Right renal cortex interstitium (tissue), 3 donors: ENCODE data around the gene CDH4. TPM values are rescaled to one million over a fixed set of nuclear protein-coding genes. Genes with fewer than 3 reads are reported as not detected.

ENCODE experiments used
- DNase-seq, 3 donors: peaks; one replicate each; pipeline ENCODE4 v3.0.0-alpha.2; 2013; ENCODE audit warnings: low read depth in 3 of 3, low spot score in 2 of 3
- polyA plus RNA-seq, 3 donors: library from polyadenylated mRNA; unstranded; fragments of 120-200 nt; gene quantifications; one replicate each; pipeline ENCODE4 v1.2.1, GENCODE V29; 2013; ENCODE audit not compliant: insufficient read length in 3 of 3

Gene CDH4
- polyA plus RNA-seq, 3 donors: 5.8 to 6.8 (median 5.9) TPM

DNA sequence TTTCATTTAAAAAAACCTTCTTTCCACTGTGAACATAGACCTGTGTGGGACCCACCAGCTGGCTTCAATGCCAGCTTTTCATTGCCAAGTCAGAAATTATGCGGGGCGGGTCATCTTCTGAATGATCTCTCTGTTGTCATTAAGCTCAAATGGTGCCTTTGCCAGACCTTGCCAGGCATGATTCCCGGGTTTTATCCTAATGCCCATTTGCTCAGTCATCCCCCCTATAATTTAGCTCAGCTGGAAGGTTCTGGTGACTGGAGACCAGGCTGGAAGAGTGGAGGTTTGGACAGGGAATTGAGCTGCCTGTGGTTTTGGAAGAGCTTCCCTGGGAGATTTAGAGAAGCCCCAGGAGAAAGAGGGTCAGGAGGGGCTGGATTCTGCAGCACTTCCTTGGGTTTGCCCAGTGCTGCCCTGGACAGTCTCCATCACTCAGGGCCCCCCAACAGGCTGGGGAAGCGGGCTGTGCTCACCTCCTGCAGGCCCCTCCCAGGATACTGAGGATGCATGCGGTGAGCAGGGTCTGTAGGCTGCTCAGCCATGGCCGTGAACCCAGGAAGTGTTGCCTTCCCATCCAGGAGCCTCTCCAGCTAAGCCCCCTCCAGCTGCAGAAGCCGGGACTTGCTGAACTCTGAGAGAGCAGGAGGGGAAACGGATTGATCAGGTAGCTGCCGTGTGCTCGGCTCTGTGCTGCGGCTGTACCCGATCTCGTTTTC, 273.0 kb downstream of the CDH4 start:
- DNase-seq: no peak

DNA sequence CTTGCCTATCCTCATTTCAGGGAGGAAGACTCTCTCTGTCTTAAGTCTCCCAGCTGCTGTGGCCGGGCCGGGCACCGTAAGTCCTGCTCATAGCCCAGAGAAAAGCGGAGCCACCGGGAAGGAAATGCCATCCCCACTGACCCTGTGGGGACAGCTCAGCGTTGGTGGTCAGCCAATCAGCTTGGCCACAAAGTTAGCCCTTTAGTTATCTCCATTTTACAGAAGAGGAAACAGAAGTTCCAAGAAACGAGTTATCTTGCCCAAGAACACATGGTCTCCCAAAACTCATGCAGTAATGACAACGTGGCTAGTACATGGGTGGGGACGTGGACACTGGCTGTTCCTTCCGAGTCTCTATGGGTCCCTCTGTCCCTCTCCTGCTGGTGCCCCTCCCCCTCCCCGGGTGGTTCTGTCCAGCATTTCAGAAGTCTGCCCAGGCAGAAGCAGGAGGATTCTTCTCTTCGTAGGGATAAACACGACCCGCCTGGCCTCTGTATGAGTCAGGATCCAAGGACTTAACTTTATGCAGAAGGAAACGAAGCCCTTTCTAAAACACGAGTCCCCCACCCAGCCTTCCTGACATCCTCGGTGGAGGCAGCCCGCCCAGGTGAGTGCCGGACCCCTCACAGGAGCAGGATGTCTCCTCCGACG, 273.8 kb downstream of the CDH4 start:
- no peak for DNase-seq

DNA sequence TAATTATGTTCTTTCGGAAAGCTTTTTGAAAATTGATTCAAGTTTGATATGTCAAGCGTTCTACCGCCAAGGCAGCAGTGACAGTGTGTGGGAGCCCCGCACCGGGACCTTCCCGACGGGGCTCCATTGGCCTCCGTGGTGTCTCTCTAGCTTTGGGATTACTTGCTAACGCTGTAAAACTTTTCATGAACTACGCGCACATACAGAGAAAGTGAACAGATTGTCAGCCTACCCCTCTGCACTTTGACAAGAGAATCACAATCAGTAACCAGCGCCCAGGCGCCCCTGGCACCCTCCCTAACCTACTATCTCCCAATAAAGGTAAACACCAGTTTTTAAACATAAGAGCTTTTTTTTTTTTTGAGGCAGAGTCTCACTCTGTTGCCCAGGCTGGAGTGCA, 274.8 kb downstream of the CDH4 start:
- DNase-seq: no peak

DNA sequence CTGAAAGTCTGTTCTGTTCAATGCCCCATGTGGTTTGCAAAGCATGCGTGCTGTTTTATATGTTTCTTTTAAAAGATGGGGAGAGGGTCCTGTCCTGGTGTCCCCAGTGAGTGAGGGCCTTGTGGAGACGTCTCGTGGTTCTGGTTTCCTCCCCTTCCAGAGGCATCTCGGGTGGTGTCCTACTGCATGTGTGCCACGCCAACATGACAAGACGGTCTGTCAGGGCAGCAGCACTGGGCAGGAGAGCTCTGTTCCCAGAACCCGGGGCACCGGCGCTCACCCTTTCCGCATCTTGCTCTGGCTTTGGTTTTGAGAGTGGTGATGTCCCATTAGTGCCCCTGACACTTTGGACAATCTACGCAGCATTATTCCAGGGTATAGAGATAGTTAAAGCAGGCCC, 275.6 kb downstream of the CDH4 start:
- no peak for DNase-seq

DNA sequence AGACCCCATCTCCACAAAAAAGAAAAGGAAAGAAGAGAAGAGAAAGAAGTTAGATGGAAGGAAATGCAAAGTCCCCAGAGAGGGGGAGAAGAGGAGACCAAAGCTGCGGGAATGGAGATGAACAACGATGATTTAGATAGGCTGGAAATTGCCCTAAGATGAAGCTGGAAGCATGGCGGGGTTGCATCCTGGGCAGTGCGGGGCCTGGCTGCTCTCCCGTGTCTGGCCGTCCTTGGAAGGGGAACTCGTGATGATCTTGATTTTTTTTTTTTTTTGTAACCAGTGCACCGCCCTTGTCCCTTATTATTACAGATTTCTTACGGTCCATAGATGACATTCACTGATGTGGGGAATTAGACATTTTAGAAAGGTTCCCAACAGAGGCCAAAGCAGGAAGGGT, 276.5 kb downstream of the CDH4 start:
- DNase-seq: no peak

DNA sequence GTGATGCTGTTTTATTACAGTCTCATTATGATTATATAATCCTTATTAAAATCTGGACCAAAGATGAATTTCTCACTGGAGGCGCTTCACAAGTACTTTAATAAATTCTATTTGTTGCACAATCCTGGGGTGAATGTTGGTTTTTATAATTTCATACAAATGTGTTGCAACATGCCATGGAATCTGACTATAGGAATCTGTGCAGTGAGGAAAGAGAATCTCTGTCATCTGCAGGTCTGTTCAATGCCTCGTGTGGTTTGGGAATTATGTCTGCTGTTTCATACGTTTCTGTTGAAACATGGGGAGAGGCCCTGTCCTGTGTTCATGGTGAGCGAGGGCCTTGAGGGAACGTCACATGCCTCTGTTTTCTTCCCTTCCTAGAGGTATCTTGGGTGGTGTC, 277.3 kb downstream of the CDH4 start:
- DNase-seq: no peak

DNA sequence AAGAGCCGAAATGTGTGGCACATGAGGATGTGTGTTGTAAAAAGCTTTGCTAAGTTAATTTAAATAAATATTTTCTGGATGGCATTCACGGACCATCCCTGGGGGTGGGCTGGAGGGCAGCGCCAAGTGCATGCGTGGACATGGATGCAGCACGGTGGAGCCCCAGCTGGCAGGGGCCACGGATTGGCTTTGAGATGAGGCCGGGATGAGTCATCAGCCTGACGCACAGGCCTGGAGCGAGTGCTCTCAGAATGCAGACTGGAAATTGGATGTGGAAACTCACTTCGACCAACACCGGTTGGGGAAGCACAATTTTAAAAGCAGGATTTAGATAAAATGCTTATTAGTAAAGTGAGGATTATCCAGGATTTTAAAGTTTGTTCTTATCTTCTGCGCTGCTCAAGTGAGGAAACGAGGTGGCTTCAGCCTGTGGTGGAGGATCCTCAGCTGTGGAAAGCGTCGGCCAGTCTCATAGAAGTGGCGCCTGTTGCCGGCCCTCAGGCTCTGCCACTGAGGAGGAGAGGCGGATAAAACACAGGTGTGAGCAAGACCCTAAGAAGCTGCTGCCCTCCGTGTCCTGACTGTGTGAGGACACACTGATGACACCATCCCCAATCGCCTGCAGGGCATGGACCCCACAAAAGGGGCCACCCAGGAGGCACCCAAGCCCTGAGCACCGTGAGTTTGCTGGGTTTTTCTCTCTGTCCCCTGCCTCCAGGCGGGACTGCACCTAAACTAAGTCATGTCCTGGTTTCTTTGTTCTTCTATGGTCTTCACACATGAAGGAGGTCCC, 279.7 kb downstream of the CDH4 start:
- DNase-seq: no peak

DNA sequence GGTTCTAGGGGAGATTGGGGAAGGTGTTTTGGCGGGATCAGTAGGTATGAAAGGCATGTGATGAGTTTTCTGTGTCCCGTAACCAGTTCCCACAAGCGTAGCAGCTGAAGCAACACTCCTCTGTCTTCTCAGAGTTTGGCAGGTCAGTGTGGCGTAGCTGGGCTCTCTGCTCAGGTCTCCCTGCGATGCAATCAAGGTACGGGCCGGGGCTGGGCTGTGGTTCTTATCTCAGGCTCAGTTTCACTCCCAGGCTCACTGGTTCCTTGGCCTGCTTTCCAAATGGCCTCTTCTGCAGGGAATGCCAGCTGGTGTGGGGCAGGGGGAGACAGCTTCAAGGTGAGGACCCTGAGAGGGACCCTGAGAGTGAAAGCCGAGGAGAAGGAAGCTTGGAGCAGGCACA, 280.7 kb downstream of the CDH4 start:
- no peak for DNase-seq

DNA sequence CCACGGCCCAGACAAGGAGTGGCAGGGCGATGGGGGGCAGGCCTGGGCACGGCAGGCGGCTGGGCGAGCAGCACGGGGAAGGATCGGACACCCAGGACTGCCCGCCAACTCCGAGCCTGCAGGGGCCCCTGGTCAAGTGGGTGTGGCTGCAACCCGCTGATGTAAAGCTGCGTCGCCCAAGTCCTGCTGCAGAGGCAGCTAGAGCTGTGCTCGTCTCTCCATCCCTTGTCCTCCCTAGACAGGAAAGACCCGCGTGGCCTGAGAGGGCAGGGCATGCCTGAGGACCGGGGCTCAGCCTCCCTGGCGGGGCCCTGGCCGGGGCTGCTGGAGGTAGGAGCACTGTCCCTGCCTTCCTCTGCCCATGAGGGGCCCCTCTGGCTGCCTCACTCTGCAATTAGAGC, 281.2 kb downstream of the CDH4 start:
- DNase-seq: no peak

DNA sequence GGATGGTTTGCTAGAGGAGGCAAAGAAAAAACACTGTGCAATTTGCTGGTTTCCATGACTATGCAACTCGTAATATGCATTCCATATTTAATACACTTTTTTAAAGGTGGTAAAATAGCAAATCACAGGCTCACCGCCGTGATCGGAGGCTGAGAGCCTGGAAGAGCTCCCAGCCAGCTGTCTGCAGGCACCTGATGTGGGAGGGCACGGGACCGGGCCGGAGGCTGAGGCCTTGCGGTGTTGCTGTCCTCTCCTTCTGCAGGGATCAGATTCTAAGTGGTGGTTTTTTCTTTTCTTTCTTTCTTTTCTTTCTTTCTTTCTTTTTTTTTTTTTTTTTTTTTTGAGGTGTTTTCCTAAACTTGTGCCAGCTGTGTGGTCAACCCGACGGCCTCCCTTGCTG, 282.3 kb downstream of the CDH4 start:
- no peak for DNase-seq

DNA sequence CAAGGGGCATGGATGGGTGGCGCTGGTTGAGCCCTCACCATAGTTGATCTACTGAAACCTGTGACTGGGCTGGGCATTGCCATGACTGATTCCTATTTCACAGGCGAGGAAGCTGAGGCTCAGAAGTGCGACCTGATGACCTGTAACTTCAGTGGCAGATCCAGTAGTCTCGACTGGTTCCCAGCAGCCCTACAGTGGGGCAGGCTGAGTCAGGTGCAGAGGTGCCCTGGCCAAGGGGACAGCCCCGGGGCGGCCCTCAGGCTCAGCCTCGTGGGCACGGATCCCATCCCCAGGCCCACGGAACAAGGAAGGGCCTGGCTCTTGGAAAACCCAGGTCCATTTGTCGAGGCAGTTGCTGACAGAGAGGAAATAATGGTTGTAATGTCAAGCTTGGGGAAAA, 283.0 kb downstream of the CDH4 start:
- no peak for DNase-seq

DNA sequence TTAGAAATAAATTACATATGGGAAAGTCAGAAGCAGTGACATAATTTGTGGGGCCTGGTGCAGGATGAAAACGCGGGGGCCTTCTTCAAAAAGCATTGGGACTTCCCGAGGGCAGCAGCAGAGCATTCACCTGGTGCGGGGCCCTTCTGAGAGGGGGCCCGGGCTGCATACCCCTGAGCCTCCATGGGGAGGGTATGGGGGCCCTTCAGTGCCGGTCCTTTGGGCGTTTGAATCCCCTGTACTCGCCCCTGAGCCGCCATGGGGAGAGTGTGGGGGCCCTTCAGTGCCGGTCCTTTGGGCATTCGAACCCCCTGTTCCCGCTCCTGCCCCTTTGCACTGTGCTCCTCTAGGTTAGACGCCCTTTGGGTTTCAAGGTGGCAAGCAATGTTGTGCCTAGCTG, 283.5 kb downstream of the CDH4 start:
- no peak for DNase-seq

DNA sequence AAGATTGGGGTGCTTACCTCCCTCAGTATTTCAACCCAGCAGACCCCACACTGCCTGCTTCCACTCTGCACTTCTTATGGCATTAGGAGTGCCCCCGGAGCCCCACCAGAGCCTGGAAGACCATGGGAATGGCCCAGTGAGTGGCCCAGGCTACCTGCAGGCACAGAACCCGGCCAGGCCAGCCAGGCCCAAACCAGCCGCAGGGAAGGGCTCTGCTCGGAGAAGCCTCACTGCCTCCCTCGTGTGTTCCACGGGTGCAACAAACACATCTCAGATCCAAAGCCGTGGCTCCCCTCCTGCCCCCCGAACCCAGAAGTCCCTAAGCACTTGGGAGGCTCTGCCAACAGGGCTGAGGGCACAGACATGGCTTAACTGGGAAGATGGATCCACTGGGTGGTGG, 283.9 kb downstream of the CDH4 start:
- no peak for DNase-seq

DNA sequence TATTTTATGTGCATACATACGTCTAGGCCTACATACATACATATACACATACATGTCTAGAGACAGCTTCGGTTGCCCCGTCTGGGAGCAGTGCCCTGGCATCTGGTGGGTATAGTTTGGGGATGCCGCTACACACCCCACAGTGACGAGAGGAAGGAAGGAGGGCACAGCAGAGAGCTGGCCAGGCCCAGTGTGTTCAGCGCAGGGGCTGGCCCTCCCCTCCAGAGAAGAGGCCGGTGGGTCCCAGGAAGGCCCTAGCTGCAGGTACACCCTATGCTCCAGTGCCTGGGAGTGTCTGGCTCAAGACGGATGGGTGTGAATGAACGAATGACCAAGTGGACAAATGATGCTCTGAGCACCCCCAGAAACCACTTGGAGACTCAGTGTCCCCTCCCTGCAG, 284.6 kb downstream of the CDH4 start:
- no peak for DNase-seq

DNA sequence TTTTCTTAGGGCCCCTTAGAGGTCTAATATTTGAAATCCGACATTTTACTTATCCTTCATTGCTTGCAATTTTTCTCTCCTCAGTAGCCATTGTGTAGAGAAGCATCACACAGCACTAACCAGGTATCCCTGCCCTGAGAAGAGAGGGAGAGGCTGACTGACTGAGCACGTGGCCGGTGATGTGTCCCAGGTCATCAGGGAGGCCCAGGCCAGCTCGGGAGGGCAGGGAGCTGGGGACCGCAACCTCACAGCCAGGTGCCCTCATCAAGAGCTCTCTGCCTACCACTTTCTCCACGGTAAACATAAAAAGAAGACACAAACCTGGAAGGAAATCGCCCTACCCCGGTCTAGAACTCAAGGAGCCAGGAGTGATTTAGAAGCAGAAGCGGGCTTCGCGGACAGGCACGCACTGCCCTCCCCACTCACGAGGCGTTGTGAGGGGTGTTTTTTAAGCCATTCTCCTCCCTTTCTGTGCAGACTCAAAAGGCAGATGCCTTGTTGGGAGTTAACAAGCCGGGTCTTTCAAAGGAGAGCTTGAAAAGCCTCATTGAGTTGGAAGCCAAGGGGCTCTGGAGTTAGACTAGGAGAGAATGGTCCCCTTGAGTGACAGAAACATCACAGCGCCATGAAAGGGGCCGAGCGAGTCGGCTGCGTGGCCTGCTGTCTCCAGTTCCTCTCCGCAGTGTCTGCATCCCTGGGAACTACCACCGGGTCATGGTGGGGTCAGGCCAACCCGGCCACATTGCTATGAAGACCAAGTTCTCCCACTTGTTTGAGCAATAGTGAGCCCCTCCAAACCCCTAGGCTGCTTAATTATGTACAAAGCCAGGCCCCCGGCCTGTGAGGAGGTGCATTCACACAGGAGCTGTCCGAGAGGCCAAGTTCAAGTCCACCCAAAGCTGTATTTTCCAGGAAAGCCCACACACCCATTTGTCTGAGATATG, 285.4 kb downstream of the CDH4 start:
- DNase-seq: no peak

DNA sequence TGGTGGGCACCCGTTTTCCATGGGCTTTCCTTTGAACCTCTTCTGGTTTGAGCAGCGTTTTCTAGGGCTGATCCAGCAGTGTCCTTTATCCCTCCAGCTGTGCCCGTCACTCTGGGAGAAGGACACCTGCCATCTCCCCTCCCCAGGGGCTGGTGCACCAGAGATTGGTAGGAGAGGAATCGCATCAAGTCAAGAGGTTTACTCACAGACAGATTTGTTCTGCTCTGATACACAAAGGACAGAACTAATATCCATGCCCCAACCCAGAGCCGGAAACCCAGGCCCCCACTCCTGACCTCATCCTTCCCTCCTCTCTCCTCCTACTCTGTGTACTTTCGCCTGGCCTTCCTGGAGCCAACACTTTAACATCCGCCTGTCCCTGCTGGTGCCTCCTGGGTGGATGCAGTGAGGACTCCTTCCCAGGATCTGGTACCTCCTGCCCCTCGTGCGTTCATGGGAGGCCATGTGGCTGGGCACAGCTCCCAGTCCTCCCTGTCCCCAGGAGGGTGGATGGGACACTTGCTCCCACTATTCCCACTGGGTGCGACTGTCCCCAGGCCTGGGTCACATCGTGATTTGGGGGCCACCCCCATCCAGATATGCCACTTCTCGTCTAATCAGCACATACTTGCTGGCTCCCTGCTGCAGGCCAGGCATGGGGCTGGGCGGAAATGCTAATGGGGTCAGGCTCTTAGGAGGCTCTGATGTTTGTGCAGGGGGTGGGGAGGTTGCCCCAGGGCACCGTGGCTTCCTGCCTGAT, 286.3 kb downstream of the CDH4 start:
- no peak for DNase-seq

DNA sequence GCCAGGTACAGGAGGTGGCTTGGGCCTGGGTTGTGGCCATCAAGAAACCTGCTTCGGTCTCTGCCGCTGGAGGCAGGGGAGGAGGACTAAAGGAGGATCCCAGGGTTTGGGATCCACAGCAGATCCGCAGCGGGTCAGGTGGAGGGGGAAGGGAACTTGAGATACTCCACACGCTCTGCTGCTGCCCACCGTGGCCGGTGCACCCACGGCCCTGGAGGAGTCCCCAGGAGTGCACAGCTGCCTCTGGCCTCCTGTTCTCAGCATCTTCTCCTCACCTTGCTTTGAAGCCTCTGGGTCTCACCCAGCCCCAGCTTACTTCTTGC, 286.8 kb downstream of the CDH4 start:
- DNase-seq: no peak

DNA sequence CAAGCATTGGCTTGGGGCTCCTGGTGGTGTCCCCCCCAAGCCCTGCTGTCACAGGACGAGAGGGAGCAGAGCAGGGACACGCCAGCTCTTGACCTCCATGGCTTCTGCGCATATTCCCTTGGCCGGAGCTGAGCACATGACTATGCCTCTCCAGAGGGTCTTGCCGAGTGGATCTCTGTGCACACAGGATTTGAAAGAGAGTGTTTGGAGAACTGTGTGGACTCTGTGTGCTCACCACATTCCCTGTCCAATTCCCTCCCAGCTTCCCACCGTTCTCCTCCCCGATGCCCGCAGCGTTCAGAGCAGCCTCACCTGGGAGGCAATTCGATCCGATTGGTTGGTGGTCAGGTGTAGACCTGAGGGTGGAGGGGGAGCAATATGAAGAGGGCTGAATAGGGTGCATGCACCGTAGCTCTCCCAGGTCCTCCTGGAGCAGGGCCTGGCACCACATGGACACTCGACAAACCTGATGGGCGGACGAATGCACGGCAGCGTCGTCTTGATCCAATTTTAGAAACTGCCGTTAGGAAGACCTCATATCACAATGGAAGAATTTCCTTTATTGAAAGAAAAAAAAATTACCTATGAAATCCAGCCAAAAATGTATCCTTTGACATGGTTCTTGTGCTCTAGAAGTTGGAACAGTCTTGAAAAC, 287.8 kb downstream of the CDH4 start:
- no peak for DNase-seq

DNA sequence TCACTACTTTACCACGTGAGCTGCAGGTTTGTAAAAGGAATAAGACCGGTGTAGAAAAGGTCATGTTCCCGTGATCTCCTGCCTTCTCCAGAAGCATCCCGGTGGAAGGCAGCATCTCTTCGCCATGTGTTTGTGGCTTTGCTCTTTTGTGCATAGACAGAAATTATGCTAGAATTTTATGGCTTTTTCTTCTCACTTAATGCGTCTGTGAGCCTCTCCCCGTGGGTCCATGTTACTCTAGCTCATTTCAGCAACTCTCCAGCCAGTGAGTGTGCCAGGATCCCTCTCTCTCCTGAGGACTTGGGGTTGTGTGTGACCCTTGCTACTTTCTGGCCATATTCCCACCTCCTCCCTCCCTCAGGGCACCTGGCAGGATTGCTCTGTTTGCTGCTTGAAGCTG, 289.5 kb downstream of the CDH4 start:
- DNase-seq: no peak

DNA sequence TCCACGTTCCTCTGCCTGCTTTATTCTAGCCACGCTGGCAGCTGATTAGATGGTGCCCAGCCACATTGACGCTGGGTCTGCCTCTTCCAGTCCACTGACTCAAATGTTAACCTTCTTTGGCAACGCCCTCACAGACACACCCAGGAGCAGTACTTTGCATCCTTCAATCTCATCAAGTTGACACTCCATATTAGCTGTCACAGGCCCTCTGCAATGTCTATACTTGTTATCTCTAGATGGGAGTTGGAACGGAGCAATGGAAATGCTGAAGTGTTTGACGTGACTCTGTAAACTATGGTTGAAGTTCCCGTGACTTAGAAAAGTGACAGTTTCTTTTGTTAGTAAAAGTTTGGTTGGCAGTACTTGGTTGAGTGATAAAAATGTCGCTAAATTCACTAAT, 291.0 kb downstream of the CDH4 start:
- DNase-seq: no peak
